ENCODE data around the gene FBXO41. TPM values are rescaled to one million over a fixed set of nuclear protein-coding genes. Genes with fewer than 3 reads are reported as not detected.
A peak's percentile ranks its signal among the peaks of the same experiment; 100 is the strongest.

The FBXO41 gene
- total RNA-seq, 2 experiments from 2014 or later = 11.0 to 11.8 TPM

- peak overlapping the region; percentile 80 for H3K4me3 Mint-ChIP-seq
- peaks cover 6% of the 10 kb centered on the region for H3K27me3 Mint-ChIP-seq (ENCODE audit: low read depth)
- DNase-seq = peak; percentile 23
- H3K27ac Mint-ChIP-seq = no peak overlapping the region
- intact Hi-C loops (cut with micrococcal nuclease) = loop anchor here (1.0 to 10.0 kb wide), 5 partner anchors 10 to 1551 kb away; partner anchors contain the start of genes ALMS1, EGR4, HK2 and PRADC1
- CTCF ChIA-PET = interaction anchor here (0.9 kb wide), 1 partner anchor 21 kb away, joined by 3 read pairs; no protein-coding TSS in a partner anchor
- peaks cover 11% of the 10 kb centered on the region for H3K4me1 Mint-ChIP-seq (ENCODE audit: low read depth)
- H3K36me3 Mint-ChIP-seq (ENCODE audit: low read depth) = peaks cover 4% of the 10 kb centered on the region
- no peaks in the 10 kb centered on the region for H3K9me3 Mint-ChIP-seq
Observed at GRCh38 chr2:73283545-73284295, 558 bp downstream of the FBXO41 start.

DNA sequence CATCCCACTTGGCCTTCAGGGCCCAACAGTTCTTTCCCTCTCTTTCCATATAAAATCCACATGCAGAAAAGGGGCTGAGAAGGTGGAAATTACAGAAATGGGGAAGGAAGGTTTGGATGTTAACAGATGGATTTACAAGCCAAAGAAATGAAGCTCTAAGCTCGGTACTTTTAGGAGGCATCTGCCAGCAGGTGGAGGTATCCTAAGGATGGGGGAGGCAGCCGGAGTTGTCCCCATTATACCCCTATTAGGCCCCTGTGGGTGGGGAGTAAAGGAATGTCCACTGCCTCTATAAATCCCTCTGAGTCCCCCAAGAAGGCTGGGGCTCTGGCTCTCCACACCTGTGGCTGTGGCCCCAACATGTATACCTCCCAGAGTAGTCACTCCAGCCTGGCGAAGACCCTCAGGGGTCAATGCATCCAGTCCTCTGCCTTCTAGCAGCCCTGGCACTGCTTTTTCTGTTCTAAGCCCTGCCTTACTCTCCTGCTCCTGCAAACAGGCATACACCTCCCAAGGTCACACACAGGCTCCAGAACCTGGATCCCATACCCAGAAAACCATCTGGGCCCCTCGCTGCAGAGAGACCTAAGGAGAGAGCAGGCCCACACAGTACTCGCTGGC lies 1.2 kb downstream of the FBXO41 start:
- intact Hi-C loops (cut with micrococcal nuclease) = loop anchor here (10.0 kb wide), 1 partner anchor 1552 kb away; the partner anchor contains the start of gene HK2
- Mint-ChIP-seq H3K27ac (no peak overlapping the region), H3K4me1 (ENCODE audit: low read depth) (peaks cover 11% of the 10 kb centered on the region), H3K4me3 (peak overlapping the region; percentile 80), H3K36me3 (ENCODE audit: low read depth) (peaks cover 4% of the 10 kb centered on the region), H3K9me3 (no peaks in the 10 kb centered on the region), H3K27me3 (ENCODE audit: low read depth) (no peaks in the 10 kb centered on the region)
- DNase-seq = no peak
- CTCF ChIA-PET = no interaction called here

DNA sequence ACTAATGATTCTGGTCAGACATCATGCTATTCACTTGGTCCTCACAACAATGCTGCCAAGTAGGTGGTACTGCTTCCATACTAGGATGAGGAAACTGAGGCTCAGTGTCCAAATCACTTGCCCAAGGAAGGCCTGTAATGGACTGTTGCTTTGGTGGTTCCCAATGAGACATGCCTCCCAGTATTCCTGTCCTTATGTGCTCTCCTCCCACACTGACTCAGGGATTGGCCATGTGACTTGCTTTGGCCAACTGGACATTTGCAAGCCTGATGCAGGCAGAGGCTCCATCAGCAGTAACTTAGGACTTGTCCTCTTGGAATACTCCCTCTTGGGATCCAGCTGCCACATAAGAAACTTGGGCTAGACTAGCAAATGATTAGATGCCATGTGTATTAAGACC lies 3.0 kb downstream of the FBXO41 start:
- no peaks in the 10 kb centered on the region for H3K27me3 Mint-ChIP-seq (ENCODE audit: low read depth)

DNA sequence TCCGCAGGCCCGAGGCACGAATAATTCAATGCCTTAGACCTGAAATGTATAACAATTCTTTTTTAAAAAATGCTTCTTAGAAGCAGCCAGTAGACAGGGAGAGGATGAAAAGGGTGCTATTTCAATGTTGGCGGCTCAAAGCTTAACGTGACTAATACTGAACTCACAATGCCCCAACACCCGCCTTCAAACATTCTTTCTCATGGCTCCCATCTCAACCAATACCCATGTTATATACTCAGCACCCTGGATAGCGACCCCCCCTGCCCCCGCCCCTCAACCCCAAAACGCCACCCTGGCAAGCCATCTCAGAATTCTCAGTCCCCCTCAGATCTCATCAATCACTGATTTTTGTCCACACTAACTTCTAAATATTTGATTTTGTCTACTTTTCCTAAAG lies 4.4 kb downstream of the FBXO41 start:
- H3K4me1 Mint-ChIP-seq (ENCODE audit: low read depth) = peaks cover 7% of the 10 kb centered on the region
- intact Hi-C loops (cut with micrococcal nuclease) = loop anchor here (1.0 to 10.0 kb wide), 2 partner anchors 10 to 1555 kb away; partner anchors contain the start of gene HK2
- H3K36me3 Mint-ChIP-seq (ENCODE audit: low read depth) = peaks cover 10% of the 10 kb centered on the region
- DNase-seq = no peak
- no peak overlapping the region for H3K27ac Mint-ChIP-seq
- no peak overlapping the region for H3K4me3 Mint-ChIP-seq
- no peaks in the 10 kb centered on the region for H3K27me3 Mint-ChIP-seq (ENCODE audit: low read depth)
- CTCF ChIA-PET = interaction anchor here (1.3 to 5.5 kb wide), 2 partner anchors 10 to 11 kb away, joined by 3 to 45 read pairs; no protein-coding TSS in a partner anchor
- no peaks in the 10 kb centered on the region for H3K9me3 Mint-ChIP-seq

More for the DNA sequence above, 3.0 kb downstream of the FBXO41 start:
- no peak overlapping the region for H3K27ac Mint-ChIP-seq
- CTCF ChIA-PET = interaction anchor here (5.5 kb wide), 1 partner anchor 10 kb away, joined by 45 read pairs; no protein-coding TSS in a partner anchor
- H3K36me3 Mint-ChIP-seq (ENCODE audit: low read depth) = peaks cover 7% of the 10 kb centered on the region
- H3K9me3 Mint-ChIP-seq = no peaks in the 10 kb centered on the region
- peaks cover 11% of the 10 kb centered on the region for H3K4me1 Mint-ChIP-seq (ENCODE audit: low read depth)
- intact Hi-C loops (cut with micrococcal nuclease) = loop anchor here (10.0 kb wide), 1 partner anchor 1554 kb away; the partner anchor contains the start of gene HK2
- no peak overlapping the region for H3K4me3 Mint-ChIP-seq
- DNase-seq = no peak

DNA sequence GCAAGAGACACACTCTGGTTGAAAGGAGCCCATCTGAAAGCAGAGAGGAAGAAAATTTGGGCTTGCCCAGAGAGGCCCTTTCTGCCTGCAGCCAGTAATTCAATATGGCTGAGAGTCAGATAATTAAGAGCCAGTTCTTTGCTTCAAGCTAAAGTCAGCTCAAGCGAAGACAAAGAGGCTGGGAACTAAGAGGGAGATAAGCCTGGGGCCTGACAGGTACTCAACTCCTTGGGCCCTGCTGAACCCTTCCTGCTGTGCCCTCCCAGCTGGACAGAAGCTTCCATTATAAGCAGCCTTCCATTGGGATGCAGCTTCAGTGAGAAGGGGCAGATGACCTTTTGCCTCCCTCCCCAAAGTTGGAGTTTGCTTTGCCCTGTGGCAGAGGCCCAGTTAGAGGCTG lies 12.0 kb downstream of the FBXO41 start:
- peaks cover 7% of the 10 kb centered on the region for H3K36me3 Mint-ChIP-seq (ENCODE audit: low read depth)
- H3K4me1 Mint-ChIP-seq (ENCODE audit: low read depth) = peaks cover 9% of the 10 kb centered on the region
- no peak overlapping the region for H3K27ac Mint-ChIP-seq
- no peaks in the 10 kb centered on the region for H3K27me3 Mint-ChIP-seq (ENCODE audit: low read depth)
- H3K9me3 Mint-ChIP-seq = no peaks in the 10 kb centered on the region
- DNase-seq = no peak
- CTCF ChIA-PET = interaction anchor here (0.6 to 2.9 kb wide), 2 partner anchors 19 to 87 kb away, joined by 4 to 15 read pairs; no protein-coding TSS in a partner anchor
- H3K4me3 Mint-ChIP-seq = no peak overlapping the region
- intact Hi-C loops (cut with micrococcal nuclease) = no loop called here

DNA sequence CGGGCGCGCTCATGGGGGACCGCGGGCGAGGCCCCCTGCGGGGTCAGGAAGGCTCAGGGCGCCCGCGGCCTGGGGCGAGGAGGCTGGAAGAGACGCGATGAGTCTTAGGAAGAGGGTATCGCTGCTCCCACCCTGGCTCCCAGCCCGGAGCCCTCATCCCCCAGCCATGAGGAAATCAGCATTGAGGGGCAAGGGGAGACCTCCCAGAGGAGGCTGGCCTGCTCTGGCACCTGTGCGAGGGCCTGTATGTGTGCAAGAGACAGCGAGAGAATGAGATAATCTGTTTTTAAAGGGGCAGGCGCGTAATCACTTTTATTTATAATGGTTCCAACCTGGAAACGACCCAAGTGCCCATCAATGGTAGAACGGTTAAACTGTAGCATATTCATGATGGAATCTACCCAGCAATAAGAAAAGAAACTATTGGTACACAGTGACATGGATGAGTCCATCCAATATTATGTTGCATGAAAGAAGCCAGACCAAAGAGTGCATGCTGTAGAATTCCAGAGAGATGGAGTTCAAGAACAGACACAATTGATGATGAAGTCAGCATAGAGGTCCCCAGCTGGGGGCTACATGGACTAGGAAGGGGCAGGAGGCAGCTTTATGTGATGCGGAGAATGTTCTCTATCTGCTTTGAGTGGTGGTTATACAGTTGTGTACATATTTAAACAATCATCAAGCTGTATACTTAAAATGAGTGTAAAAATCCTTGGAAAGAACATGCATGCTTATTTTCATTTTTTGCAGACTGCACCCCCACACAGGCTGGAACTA lies 14.4 kb downstream of the FBXO41 start:
- intact Hi-C loops (cut with micrococcal nuclease) = loop anchor here (1.0 to 2.0 kb wide), 3 partner anchors 21 to 115 kb away; partner anchors contain the start of genes ALMS1 and CCT7
- H3K27ac Mint-ChIP-seq = no peak overlapping the region
- peaks cover 13% of the 10 kb centered on the region for H3K4me1 Mint-ChIP-seq (ENCODE audit: low read depth)
- CTCF ChIA-PET = interaction anchor here (1.2 kb wide), 1 partner anchor 10 kb away, joined by 3 read pairs; no protein-coding TSS in a partner anchor
- peak overlapping the region; percentile 45 for H3K4me3 Mint-ChIP-seq
- no peaks in the 10 kb centered on the region for H3K27me3 Mint-ChIP-seq (ENCODE audit: low read depth)
- peaks cover 7% of the 10 kb centered on the region for H3K36me3 Mint-ChIP-seq (ENCODE audit: low read depth)
- DNase-seq = no peak
- no peaks in the 10 kb centered on the region for H3K9me3 Mint-ChIP-seq

- Mint-ChIP-seq H3K4me3 (peak overlapping the region; percentile 17), H3K27ac (no peak overlapping the region), H3K36me3 (ENCODE audit: low read depth) (peaks cover 10% of the 10 kb centered on the region), H3K9me3 (no peaks in the 10 kb centered on the region), H3K4me1 (ENCODE audit: low read depth) (peaks cover 13% of the 10 kb centered on the region), H3K27me3 (ENCODE audit: low read depth) (no peaks in the 10 kb centered on the region)
- CTCF ChIA-PET = interaction anchor here (1.0 to 1.5 kb wide), 4 partner anchors 16 to 92 kb away, joined by 3 to 12 read pairs (median 3); no protein-coding TSS in a partner anchor
- intact Hi-C loops (cut with micrococcal nuclease) = loop anchor here (1.0 to 2.0 kb wide), 3 partner anchors 22 to 116 kb away; partner anchors contain the start of genes ALMS1 and CCT7
- DNase-seq = peak; percentile 79
Observed at GRCh38 chr2:73268830-73269685, 15.2 kb downstream of the FBXO41 start.

DNA sequence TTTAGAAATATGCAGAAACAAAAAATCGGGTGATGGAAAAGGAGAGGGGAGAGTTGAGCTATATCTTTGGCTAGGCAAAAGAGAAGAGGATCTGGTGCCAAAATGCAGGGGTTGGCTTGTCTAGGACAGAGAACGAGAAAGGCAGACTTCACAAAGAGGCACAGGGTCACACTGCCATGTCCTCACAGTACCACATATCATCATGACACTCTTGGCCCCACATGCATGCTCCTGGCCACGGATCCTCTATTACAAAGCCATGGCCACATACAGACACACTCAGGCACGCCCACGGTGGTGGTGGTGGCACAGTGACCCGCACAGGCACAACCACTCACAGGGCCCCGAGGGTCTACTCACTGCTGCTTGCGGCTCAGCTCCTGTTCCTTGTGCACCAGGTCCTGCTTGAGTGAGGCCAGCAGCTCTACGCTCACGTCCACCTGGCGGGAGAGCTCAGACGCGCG lies 15.9 kb downstream of the FBXO41 start:
- H3K9me3 Mint-ChIP-seq = no peaks in the 10 kb centered on the region
- H3K36me3 Mint-ChIP-seq (ENCODE audit: low read depth) = peaks cover 13% of the 10 kb centered on the region
- DNase-seq = no peak
- CTCF ChIA-PET = interaction anchor here (1.0 to 1.5 kb wide), 4 partner anchors 17 to 91 kb away, joined by 3 to 12 read pairs (median 3); no protein-coding TSS in a partner anchor
- H3K27me3 Mint-ChIP-seq (ENCODE audit: low read depth) = no peaks in the 10 kb centered on the region
- no peak overlapping the region for H3K27ac Mint-ChIP-seq
- peaks cover 13% of the 10 kb centered on the region for H3K4me1 Mint-ChIP-seq (ENCODE audit: low read depth)
- intact Hi-C loops (cut with micrococcal nuclease) = loop anchor here (2.0 kb wide), 1 partner anchor 22 kb away; no protein-coding TSS in a partner anchor
- peak overlapping the region; percentile 17 for H3K4me3 Mint-ChIP-seq

DNA sequence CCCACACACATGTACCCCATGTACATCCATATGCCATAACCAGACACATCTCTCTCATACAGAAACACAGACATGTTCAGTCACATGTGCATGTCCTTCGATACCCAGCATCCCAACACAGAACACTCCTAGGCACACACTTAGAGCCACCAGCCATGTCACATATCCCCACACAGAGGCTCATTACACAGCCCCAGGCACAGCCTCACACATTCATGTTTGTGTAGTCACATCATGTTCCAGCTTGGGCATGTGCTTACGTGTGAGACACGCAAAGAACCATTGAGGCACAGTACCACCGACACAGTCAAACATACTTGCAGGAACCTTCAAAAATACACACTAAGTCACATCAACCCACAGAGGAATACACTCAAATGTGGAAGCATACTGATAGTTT lies 17.3 kb downstream of the FBXO41 start:
- peaks cover 16% of the 10 kb centered on the region for H3K36me3 Mint-ChIP-seq (ENCODE audit: low read depth)
- intact Hi-C loops (cut with micrococcal nuclease) = no loop called here
- no peaks in the 10 kb centered on the region for H3K27me3 Mint-ChIP-seq (ENCODE audit: low read depth)

DNA sequence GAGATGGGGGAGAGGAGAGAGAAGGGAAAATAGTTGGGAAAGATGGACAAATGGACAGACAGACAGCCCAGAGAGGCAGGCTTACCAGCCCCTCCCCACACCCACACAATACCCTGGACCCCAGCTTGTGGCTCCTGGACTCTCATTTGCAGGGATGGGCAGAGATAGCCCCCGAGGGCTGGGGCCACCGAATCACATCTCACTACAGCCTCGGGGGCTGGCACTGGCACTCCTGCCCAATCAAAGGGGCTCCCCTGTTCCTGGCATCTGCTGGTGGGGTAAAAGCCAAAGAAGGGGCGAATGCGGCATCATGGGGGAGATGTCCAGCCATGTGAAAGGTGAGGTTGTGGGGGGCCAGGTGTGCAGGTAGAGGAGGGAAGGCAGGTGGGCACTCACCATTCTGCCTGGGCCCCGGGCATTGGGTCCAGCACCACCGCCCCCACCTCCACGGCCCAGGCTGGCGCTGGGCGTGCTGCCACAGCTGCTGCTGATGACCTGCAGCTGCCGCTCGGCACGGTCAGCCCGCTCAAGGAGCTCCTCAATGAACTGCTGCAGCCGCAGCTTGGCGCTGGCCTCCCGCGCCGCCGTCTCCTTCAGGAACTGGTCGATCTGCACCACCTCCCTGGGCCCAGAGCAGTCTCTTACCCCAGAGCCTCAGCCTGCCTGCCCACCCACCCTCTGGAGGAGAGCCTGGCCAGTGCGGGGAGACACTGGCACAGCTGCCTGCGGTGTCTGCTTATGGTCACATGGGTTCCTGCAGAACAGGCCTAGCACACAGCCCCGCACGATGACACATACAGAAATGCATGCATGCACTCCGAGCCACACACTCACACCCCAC lies 18.0 kb downstream of the FBXO41 start:
- H3K4me1 Mint-ChIP-seq (ENCODE audit: low read depth) = peaks cover 13% of the 10 kb centered on the region
- intact Hi-C loops (cut with micrococcal nuclease) = no loop called here
- CTCF ChIA-PET = no interaction called here
- no peaks in the 10 kb centered on the region for H3K27me3 Mint-ChIP-seq (ENCODE audit: low read depth)
- no peak overlapping the region for H3K4me3 Mint-ChIP-seq
- no peak overlapping the region for H3K27ac Mint-ChIP-seq
- DNase-seq = no peak
- H3K9me3 Mint-ChIP-seq = no peaks in the 10 kb centered on the region
- H3K36me3 Mint-ChIP-seq (ENCODE audit: low read depth) = peaks cover 18% of the 10 kb centered on the region

More for the DNA sequence above, 17.3 kb downstream of the FBXO41 start:
- Mint-ChIP-seq H3K4me3 (no peak overlapping the region), H3K4me1 (ENCODE audit: low read depth) (peaks cover 13% of the 10 kb centered on the region), H3K27ac (no peak overlapping the region), H3K9me3 (no peaks in the 10 kb centered on the region)
- DNase-seq = no peak
- CTCF ChIA-PET = interaction anchor here (1.5 kb wide), 1 partner anchor 90 kb away, joined by 3 read pairs; no protein-coding TSS in a partner anchor
